HG02623 (cell line): ENCODE data around the gene THSD4.
"Not testable (repeated sequence)": the region's sequence is repeated elsewhere in the genome, so short reads cannot be mapped to it uniquely, and the experiment has no call there.

ENCODE experiments used
- ATAC-seq: cut with Tn5 transposase; IDR thresholded peaks from one replicate; pipeline ENCODE4 v1.9.1; 2021; ENCODE audit warnings: moderate library complexity; ENCODE audit not compliant: unreplicated experiment

Gene THSD4

DNA sequence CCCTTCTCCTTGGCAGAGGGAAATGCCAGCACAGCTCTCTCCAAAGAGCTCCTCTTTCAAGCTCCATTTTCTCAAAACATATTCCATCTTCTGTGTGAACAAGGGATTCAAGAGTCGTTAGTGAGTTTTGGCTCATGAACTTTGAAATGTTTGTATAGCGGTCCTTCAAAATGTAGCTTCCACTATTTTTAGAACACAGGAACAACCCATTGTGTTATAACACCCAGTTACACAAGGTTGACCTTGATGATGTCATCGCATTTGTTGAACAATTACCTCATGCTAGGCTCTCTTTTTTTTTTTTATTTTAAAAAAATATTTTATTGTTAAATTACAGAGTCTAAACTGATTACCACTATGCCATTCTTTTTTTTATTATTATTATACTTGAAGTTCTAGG is 251.7 kb downstream of the THSD4 start:
- ATAC-seq: no peak

DNA sequence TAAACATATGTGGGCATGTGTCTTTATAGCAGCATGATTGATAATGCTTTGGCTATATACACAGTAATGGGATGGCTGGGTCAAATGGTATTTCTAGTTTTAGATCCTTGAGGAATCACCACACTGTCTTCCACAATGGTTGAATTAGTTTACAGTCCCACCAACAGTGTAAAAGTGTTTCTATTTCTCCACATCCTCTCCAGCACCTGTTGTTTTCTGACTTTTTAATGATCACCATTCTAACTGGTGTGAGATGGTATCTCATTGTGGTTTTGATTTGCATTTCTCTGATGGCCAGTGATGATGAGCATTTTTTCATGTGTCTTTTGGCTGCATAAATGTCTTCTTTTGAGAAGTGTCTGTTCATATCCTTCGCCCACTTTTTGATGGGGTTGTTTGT is 252.5 kb downstream of the THSD4 start:
- ATAC-seq: not testable (repeated sequence)

GRCh38 chr15:71372769-71373168 is 257.5 kb downstream of the THSD4 start:
- ATAC-seq: not testable (repeated sequence)

DNA sequence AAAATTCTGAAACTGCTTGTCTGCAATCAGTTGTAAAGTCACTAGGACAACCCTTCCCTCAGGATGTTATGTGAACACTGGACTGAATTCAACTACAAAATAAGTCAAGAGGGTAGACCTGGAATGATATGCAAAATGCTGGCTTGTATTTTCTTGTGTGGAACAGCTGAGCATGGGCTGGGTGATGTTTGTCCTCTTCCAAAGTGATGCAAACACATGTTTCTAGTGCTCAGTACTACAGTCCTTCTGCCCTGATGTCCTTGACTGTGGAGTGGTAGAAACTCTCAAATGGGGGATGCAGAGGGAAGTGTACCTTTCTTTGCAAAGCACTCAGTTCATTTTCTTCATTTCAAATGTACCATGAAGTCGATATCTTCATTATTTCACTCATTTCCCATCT is 258.6 kb downstream of the THSD4 start:
- ATAC-seq: no peak

DNA sequence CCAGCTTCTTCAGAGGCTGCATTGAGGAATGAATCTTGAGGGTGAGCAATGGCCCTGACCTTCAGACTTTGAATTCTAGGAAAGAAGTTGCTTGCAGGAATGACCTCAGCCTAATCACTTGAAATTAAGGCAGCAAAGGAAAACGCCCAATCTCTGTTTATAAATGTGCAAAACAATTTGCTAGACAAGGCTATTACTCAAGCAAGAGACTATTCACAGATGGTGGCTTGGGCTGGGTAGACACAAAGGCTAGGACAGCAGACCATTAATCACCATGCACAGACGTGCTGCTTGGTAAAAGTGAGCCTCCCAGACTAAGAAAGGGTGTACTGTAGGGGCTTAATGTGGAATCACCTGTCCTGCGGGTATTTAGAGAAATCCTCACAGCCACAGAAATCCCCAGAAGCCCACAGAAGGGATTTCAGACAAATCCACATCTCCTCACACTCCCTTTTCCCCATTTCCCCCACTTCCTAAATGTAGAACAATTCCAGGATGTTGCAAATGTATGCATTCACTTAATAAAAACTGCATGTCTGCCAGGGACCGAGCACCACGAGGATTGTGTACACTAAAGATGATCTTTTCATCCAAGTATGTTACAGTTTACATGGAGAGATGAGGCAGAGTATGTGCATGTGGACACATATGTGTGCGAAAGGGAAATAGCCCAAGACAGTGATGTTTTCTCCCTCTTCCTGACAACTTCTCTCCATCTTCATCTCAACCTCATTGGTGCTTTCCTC is 259.5 kb downstream of the THSD4 start:
- no peak for ATAC-seq

GRCh38 chr15:71375934-71376333 is 260.7 kb downstream of the THSD4 start:
- ATAC-seq: no peak

- ATAC-seq: no peak
Measured at GRCh38 chr15:71379893-71380292, 264.6 kb downstream of the THSD4 start.

DNA sequence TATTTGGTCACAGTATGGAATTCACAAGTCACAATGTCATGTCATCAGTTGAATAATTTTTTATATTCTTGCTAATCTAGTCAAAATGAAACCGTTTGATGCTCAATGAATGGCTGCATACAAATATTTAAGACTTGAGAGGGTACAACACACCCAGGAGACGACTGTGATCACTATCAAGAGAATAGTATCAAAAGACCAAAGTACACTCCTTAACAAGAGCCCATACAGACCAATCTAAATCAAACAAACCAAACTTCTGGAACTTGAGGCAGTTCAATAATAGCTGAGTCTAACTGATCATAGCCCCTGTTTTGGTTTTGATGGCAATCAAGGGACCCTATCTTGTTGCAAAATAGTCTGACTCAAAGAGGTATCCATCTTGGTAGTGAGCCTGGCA is 265.1 kb downstream of the THSD4 start:
- no peak for ATAC-seq

- no peak for ATAC-seq
Measured at GRCh38 chr15:71384501-71384900, 269.2 kb downstream of the THSD4 start.

GRCh38 chr15:71385026-71385425 is 269.8 kb downstream of the THSD4 start:
- no peak for ATAC-seq

GRCh38 chr15:71385457-71385856 is 270.2 kb downstream of the THSD4 start:
- no peak for ATAC-seq

DNA sequence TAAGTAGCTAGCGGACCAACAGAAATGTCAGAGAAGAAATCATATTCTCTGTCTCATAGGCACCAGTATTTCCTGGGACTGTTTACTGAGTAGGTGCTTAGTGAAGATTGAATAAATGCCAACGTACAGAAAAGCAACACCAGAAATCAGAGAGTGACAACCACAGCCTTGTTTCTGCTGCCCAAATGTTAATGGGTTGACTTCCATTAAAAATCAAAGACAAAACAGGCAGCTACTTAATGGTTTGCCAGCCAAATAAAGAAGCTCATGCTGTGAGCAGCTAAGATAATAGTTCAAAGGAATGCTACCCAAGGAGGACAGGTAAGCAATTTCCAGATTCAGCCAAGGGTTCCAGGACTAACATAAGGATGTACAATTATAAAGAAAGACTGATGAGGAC is 270.7 kb downstream of the THSD4 start:
- ATAC-seq: no peak

DNA sequence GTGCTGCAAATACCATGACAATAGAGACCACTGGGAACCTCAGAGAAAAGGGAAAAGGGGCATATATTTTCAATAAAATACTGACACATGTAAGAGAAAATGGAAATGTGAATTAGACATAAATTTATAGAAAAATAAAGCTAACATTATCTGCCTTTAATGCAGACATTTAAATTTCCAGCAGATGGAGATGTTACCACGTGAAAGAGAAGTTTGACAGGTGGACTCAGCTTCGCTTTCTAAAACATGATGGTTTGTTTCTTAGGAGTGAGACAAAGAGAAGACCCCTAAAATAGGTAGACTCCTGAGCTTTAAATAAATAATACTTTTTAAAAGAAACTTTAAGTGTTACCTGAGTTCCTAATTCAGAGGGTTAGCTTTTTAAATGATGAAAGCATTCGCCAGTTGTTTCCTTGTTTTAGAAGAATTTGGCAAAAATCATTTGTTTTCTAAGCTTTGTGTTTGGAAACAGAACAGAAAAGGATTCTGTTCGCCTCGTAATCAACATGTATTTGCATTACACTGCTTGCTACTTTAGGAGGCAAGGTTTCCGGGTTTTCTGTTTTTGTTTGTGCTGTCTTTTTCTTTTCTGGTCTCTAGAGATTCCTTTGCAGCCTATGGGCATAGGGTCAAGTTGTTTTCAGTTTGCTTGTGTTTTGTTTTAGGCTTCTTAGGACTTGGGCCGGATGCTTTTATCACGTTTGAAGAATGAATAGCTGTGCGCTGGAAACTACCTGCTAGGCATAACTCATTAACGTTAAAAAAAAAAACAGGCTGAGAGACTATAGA is 271.4 kb downstream of the THSD4 start:
- ATAC-seq: no peak

DNA sequence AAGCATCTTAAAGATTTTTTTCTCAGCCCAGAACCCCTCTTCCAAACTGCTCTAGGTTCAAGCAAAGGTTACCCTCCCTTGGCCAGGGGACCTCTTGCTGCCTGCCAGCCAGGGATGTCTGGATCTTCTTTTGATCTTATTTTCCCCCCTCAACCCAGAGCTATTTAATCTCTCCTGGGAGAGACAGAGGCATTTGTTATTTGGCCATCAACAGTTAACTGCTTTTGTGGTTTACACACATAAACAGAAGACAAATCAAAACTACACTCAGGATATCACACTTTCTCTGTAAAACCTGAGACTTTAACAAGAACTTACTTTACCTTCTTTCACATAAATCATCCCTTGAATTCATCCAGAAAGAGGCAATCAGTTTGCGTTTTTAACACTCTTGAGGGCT is 272.5 kb downstream of the THSD4 start:
- no peak for ATAC-seq

- ATAC-seq: no peak
Measured at GRCh38 chr15:71390096-71390495, 274.8 kb downstream of the THSD4 start.

DNA sequence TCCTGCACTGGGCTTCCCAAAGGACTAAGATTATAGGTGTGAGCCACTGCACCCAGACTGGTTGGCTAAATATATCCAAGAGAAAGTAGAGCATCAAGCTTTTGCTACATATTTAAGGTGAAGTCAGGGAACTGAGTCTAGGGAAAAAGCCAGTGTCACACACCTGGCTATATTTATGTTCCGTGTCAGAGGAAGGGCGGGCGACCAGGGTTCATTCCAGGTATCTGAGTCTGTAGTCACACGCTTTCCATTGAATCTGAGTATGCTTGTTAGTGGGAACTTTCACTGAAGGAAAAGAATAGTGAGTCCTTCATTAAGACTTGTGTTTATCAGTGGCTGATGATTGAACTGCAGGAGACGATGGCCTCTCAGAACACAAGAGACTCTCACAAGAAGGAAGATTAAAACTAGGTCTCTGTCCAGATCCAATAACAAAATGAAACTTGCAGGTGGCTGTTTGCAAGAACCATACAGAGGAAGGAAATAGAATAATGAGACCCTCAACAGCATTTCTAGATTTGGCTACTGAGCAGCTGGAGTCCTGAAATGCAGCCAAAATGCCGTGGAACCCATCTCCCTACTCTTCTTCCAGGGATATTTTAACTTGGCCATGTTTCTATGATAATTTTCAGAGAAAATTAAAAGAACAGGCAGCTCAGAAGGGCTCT is 276.3 kb downstream of the THSD4 start:
- ATAC-seq: no peak

DNA sequence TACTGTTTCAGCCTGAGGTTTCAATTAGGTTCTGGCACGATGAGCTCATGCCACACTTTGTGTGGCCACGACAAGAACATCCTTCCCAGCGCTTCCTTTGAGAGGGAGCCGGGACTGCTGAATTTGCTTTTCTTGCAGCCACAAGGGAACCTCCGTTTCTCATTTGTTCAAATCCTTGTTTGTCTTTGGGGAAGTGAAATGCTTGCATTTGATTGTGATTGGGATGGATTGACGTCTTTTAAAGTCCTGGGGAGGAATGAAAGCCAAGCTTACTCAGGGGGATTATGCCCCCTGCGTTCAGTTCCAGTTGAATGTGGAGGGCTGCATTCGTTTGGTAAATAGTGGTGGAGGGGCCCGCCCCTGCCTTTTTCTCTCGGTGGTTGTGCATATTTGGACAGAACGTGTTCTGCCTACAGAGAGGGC is 277.6 kb downstream of the THSD4 start:
- ATAC-seq: no peak

DNA sequence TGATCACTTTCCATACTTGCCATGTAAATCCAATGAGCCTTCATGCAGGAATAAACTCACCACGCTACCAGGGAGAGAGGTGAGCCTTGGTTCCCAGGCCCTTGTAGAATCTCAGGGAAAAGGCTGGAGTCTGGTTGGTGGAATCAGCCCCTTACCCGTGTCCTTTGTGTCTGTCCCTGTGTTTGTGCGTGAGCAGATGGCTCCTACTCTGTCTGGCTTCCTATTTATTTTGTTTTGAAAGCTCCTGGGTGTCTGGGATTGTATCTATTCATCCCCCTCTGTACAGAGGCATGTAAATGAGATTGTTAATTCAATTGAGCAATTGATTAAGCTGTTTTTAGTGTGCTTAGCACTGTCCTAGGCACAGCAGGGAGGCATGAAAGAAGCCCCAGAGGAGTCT is 278.1 kb downstream of the THSD4 start:
- ATAC-seq: no peak

DNA sequence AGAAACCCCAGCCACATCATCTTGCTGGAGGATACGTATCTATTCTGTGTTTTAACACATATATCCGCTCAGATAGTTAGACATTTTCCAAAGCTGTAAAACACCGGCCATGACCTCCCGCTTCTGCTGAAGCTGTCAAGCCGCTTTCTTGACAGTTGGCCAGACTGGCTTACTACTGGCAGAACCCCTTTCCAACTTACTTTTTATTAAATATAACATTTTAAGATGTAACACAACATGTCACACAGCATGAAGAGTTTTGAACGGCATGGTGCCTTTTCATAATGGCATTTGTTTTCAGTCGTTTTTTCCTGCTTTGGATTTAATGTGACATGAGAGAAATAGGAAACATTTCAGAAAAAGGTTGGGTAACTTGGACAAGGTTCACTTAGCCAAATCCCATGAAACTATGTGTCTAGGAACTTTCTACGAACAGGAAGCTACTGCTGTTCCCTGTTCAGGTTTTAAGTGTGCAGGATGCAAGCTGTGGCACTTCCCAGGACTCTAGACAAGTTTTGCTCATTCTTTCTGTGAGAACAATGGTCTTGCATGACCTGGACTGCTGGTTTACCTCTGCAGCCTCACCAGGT is 281.4 kb downstream of the THSD4 start:
- ATAC-seq: no peak

DNA sequence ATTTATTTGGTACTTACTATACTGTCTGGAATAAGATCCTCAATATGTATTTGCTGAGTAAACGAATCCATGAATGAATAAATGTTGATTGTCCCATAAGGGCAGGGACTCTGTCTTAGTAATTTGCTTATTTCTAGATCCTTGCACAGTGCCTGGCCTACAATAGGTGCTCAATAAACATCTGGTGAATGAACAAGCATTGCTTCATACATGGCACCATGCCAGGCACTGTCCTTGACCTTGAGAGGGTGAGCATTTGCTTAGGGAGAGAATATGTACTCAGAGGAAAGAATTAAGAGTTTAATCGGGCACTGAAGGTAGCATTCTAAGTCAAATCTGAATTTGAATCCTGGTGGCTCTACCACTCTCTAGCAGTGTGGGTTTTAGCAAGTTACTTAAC is 282.1 kb downstream of the THSD4 start:
- ATAC-seq: no peak

GRCh38 chr15:71400294-71400693 is 285.0 kb downstream of the THSD4 start:
- no peak for ATAC-seq
